Gastroesophageal sphincter (tissue), 4 donors: ENCODE measurements around the gene FAM184A. TPM values are rescaled to one million over a fixed set of nuclear protein-coding genes. Genes with fewer than 3 reads are reported as not detected.

Experiments used
- ATAC-seq: fragments of 150-250 bp; one replicate; pipeline ENCODE4 v1.9.1; 2016; ENCODE audit warnings: mild to moderate bottlenecking, moderate library complexity
- H3K27ac ChIP-seq, 4 donors: fragments of 200-600 bp; sonication (generic) in 3 of 4; 1 replicate in 3 of 4; 2 replicates in 1 of 4; pipeline ENCODE4 v1.5.1; 2016 to 2019
- H3K27me3 ChIP-seq: fragments of 200-600 bp; sonication (generic); one replicate; pipeline ENCODE4 v1.5.1; 2019
- H3K36me3 ChIP-seq, 2 donors: fragments of 200-600 bp; sonication (generic); one replicate each; pipeline ENCODE4 v1.5.1; 2019; ENCODE audit warnings: control low read depth in 1 of 2
- H3K4me1 ChIP-seq, 3 donors: fragments of 200-600 bp; sonication (generic); 1 replicate in 2 of 3; 2 replicates in 1 of 3; pipeline ENCODE4 v1.5.1; 2016 to 2019; ENCODE audit warnings: control low read depth in 2 of 3
- H3K4me3 ChIP-seq, 2 donors: fragments of 200-600 bp; sonication (generic); one replicate each; pipeline ENCODE4 v1.5.1; 2019; ENCODE audit warnings: mild to moderate bottlenecking in 1 of 2, moderate library complexity in 1 of 2
- H3K9me3 ChIP-seq, 3 donors: fragments of 200-600 bp; sonication (generic); one replicate each; pipeline ENCODE4 v1.5.1; 2017 to 2019; ENCODE audit warnings: control low read depth in 2 of 3
- CTCF ChIP-seq, 4 experiments: fragments of 200-600 bp in 2 of 4; fragments of 450-650 bp in 2 of 4; sonication (generic) in 1 of 4; IDR thresholded peaks; one replicate each; pipeline ENCODE4 v1.5.1; 2017 to 2019; ENCODE audit warnings: antibody characterized with exemption in 4 of 4, mild to moderate bottlenecking in 2 of 4, moderate library complexity in 2 of 4
- EP300 ChIP-seq: sonication (generic); formaldehyde crosslinking; IDR thresholded peaks from one replicate; pipeline ENCODE4 v1.6.1; 2017; ENCODE audit warnings: antibody characterized with exemption, mild to moderate bottlenecking
- POLR2A ChIP-seq, 2 donors: fragments of 450-650 bp; IDR thresholded peaks; one replicate each; pipeline ENCODE4 v1.6.1; 2017; ENCODE audit warnings: antibody characterized with exemption in 2 of 2, mild to moderate bottlenecking in 2 of 2, moderate library complexity in 1 of 2
- POLR2AphosphoS5 ChIP-seq: sonication (generic); formaldehyde crosslinking; IDR thresholded peaks from one replicate; pipeline ENCODE4 v1.6.1; 2017; ENCODE audit warnings: antibody characterized with exemption
- WGBS, 2 donors: methylation state at CpG; one replicate each; pipeline ENCODE4 v1.1.5; 2018; ENCODE audit warnings: low coverage in 1 of 2; 5-methylcytosine and 5-hydroxymethylcytosine counted together
- total RNA-seq, 4 donors: library from RNA; depleted of rRNA; stranded (reverse); fragments of >200 nt; gene quantifications; one replicate each; pipeline ENCODE4 v1.1.0, GENCODE V29; 2016

Gene FAM184A
- total RNA-seq, 4 donors from 2014 or later: 7.5 to 25.5 (median 10.3) TPM

- Histone ChIP-seq H3K9me3 (no peaks in the 10 kb centered on the region), H3K27me3 (no peaks in the 10 kb centered on the region), H3K4me1 (peaks cover 0 to 55% (median 0%) of the 10 kb centered on the region in 3 donors), H3K4me3 (no peak overlapping the region), H3K36me3 (no peaks in the 10 kb centered on the region), H3K27ac (peak overlapping the region in 2 of 4 donors; percentile 93 to 96)
- WGBS, 2 donors: 94 to 100% methylated on average over 2 of the region's 2 CpGs
- TF ChIP-seq POLR2A (IDR thresholded peaks at IDR 0.05) (no peak), EP300 (no peak), POLR2AphosphoS5 (no peak), CTCF (IDR thresholded peaks at IDR 0.05) (no peak)
- ATAC-seq: no peak
Measured at GRCh38 chr6:119075200-119075981, 3.1 kb downstream of the FAM184A start.

- TF ChIP-seq POLR2AphosphoS5 (no peak), CTCF (IDR thresholded peaks at IDR 0.05) (no peak), EP300 (no peak), POLR2A (IDR thresholded peaks at IDR 0.05) (no peak)
- peak overlapping the region in 2 of 4 donors; percentile 4 to 11 for H3K27ac ChIP-seq
- no peak for ATAC-seq
- no peak overlapping the region for H3K4me3 ChIP-seq
- 42 to 66% methylated on average over 3 to 4 of the region's 4 CpGs for WGBS, 2 donors
- H3K9me3 ChIP-seq: no peaks in the 10 kb centered on the region
- peaks cover 0 to 47% (median 0%) of the 10 kb centered on the region in 3 donors for H3K4me1 ChIP-seq
- no peaks in the 10 kb centered on the region for H3K36me3 ChIP-seq
- H3K27me3 ChIP-seq: no peaks in the 10 kb centered on the region
Measured at GRCh38 chr6:119073307-119074051, 5.0 kb downstream of the FAM184A start.

GRCh38 chr6:119071576-119071975 is 6.9 kb downstream of the FAM184A start:
- ATAC-seq: no peak
- Histone ChIP-seq H3K36me3 (no peaks in the 10 kb centered on the region), H3K4me1 (peaks cover 0 to 32% (median 0%) of the 10 kb centered on the region in 3 donors), H3K9me3 (no peaks in the 10 kb centered on the region), H3K4me3 (no peak overlapping the region), H3K27me3 (no peaks in the 10 kb centered on the region), H3K27ac (no peak overlapping the region)
- no peak for TF ChIP-seq EP300
- no peak for TF ChIP-seq CTCF (IDR thresholded peaks at IDR 0.05)
- no peak for TF ChIP-seq POLR2A (IDR thresholded peaks at IDR 0.05)
- TF ChIP-seq POLR2AphosphoS5: no peak
- 92 to 97% methylated on average over 1 to 2 of the region's 2 CpGs for WGBS, 2 donors

- Histone ChIP-seq H3K9me3 (no peaks in the 10 kb centered on the region), H3K4me1 (peaks cover 0 to 6% (median 0%) of the 10 kb centered on the region in 3 donors), H3K36me3 (no peaks in the 10 kb centered on the region), H3K27me3 (no peaks in the 10 kb centered on the region), H3K27ac (no peak overlapping the region), H3K4me3 (no peak overlapping the region)
- no peak for ATAC-seq
- no peak for TF ChIP-seq POLR2AphosphoS5
- TF ChIP-seq POLR2A (IDR thresholded peaks at IDR 0.05): no peak
- no peak for TF ChIP-seq CTCF (IDR thresholded peaks at IDR 0.05)
- no peak for TF ChIP-seq EP300
Measured at GRCh38 chr6:119067091-119067490, 11.4 kb downstream of the FAM184A start.
